GM21381 (cell line): ENCODE measurements around the gene CDC42EP3.

Experiments used
- ATAC-seq: cut with Tn5 transposase; IDR thresholded peaks from one replicate; pipeline ENCODE4 v1.9.1; 2021; ENCODE audit warnings: mild to moderate bottlenecking, moderate library complexity; ENCODE audit not compliant: unreplicated experiment

CDC42EP3 gene

GRCh38 chr2:37637190-37637860 is 34.1 kb downstream of the CDC42EP3 start:
- ATAC-seq = no peak

- no peak for ATAC-seq
Observed at GRCh38 chr2:37636381-37637066, 34.9 kb downstream of the CDC42EP3 start.

- ATAC-seq = peak; percentile 79
Observed at GRCh38 chr2:37635504-37636380, 35.7 kb downstream of the CDC42EP3 start.

GRCh38 chr2:37634914-37635503 is 36.4 kb downstream of the CDC42EP3 start:
- ATAC-seq = no peak

- no peak for ATAC-seq
Observed at GRCh38 chr2:37633845-37634244, 37.6 kb downstream of the CDC42EP3 start.

- no peak for ATAC-seq
Observed at GRCh38 chr2:37633234-37633633, 38.2 kb downstream of the CDC42EP3 start.

GRCh38 chr2:37632310-37632709 is 39.1 kb downstream of the CDC42EP3 start:
- no peak for ATAC-seq

- ATAC-seq = no peak
Observed at GRCh38 chr2:37631698-37632097, 39.7 kb downstream of the CDC42EP3 start.

- no peak for ATAC-seq
Observed at GRCh38 chr2:37631292-37631691, 40.1 kb downstream of the CDC42EP3 start.

- ATAC-seq = no peak
Observed at GRCh38 chr2:37630776-37631175, 40.7 kb downstream of the CDC42EP3 start.

GRCh38 chr2:37630301-37630700 is 41.1 kb downstream of the CDC42EP3 start:
- no peak for ATAC-seq

GRCh38 chr2:37629529-37629928 is 41.9 kb downstream of the CDC42EP3 start:
- ATAC-seq = no peak

- no peak for ATAC-seq
Observed at GRCh38 chr2:37627710-37628109, 43.7 kb downstream of the CDC42EP3 start.

- peak; percentile 39 for ATAC-seq
Observed at GRCh38 chr2:37625796-37626571, 45.5 kb downstream of the CDC42EP3 start.

GRCh38 chr2:37625156-37625555 is 46.3 kb downstream of the CDC42EP3 start:
- ATAC-seq = no peak

- ATAC-seq = peak; percentile 74
Observed at GRCh38 chr2:37623971-37624900, 47.2 kb downstream of the CDC42EP3 start.

- no peak for ATAC-seq
Observed at GRCh38 chr2:37623406-37623805, 48.0 kb downstream of the CDC42EP3 start.

- ATAC-seq = no peak
Observed at GRCh38 chr2:37622450-37623100, 48.9 kb downstream of the CDC42EP3 start.

- ATAC-seq = no peak
Observed at GRCh38 chr2:37621199-37621598, 50.2 kb downstream of the CDC42EP3 start.
